H1 (cell line): ENCODE results near the gene DBF4.

Source experiments
- CTCF ChIP-seq, 3 experiments: IDR thresholded peaks; 1 replicate in 2 of 3; 2 replicates in 1 of 3; pipeline versions ENCODE4 v1.5.1 to v1.6.1; 2011; ENCODE audit warnings: low read length in 3 of 3, mild to moderate bottlenecking in 3 of 3, inconsistent platforms in 2 of 3, low read depth in 1 of 3, moderate library complexity in 1 of 3; ENCODE audit not compliant: insufficient read depth in 1 of 3; ENCODE audit errors: control extremely low read depth in 1 of 3
- EZH2 ChIP-seq: fragments of 200-600 bp; sonication (generic); IDR thresholded peaks from 2 replicates; pipeline ENCODE4 v1.7.1; 2012; ENCODE audit warnings: low read depth, mild to moderate bottlenecking, moderate library complexity, low read length, inconsistent platforms; ENCODE audit not compliant: severe bottlenecking
- GABPA ChIP-seq: IDR thresholded peaks from 2 replicates; pipeline ENCODE4 v1.6.1; 2011; ENCODE audit warnings: mild to moderate bottlenecking, low read length, moderate library complexity, borderline replicate concordance; ENCODE audit not compliant: insufficient read depth
- ZNF274 ChIP-seq: IDR thresholded peaks from 2 replicates; pipeline ENCODE4 v1.7.0; 2012; ENCODE audit warnings: low read length, borderline replicate concordance; ENCODE audit errors: extremely low read depth
- TF ChIP-seq, protein P1 (sequence below): IDR thresholded peaks from 2 replicates; pipeline ENCODE4 v1.6.1; 2011; ENCODE audit warnings: low read length, improper control_type of control experiment

- TF ChIP-seq EZH2, result no peak
- TF ChIP-seq CTCF (IDR thresholded peaks at IDR 0.05; ENCODE audit: control extremely low read depth in 1 of 3, insufficient read depth in 1 of 3, low read depth in 1 of 3, low read length in 3 of 3), result no peak
- TF ChIP-seq, protein P1, sequence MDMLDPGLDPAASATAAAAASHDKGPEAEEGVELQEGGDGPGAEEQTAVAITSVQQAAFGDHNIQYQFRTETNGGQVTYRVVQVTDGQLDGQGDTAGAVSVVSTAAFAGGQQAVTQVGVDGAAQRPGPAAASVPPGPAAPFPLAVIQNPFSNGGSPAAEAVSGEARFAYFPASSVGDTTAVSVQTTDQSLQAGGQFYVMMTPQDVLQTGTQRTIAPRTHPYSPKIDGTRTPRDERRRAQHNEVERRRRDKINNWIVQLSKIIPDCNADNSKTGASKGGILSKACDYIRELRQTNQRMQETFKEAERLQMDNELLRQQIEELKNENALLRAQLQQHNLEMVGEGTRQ, result no peak
- TF ChIP-seq ZNF274, result no peak
- no peak for TF ChIP-seq GABPA
Observed at GRCh38 chr7:87933605-87933952, 57.3 kb downstream of the DBF4 start.
